ENCODE data around the gene CARF. TPM values are rescaled to one million over a fixed set of nuclear protein-coding genes. Genes with fewer than 3 reads are reported as not detected.

CARF gene
- total and polyA plus RNA-seq, 2 donors (not counting 1 experiment from before 2014, with no cell fraction given): 11.3 to 27.5 TPM

DNA sequence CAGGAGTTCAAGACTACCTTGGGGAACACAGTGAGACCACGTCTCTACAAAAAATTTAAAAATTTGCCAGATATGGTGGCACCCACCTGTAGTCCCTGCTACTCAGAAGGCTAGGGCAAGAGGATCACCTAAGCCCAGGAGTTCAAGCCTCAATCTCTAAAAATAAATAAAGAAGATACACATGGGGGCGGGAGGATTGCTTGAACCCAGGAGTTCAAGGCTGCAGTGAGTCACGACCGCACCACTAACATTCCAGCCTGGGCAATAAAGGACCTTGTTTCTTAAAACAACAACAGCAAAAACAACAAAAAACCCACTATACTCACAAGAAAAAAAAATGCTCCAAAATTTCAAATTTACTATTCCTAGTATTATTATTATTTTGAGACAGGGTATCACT, 30.5 kb upstream of the CARF start:
- Mint-ChIP-seq H3K4me3 (no peak overlapping the region), H3K4me1 (no peaks in the 10 kb centered on the region), H3K27ac (no peak overlapping the region), H3K9me3 (ENCODE audit: insufficient read depth) (no peaks in the 10 kb centered on the region), H3K27me3 (no peaks in the 10 kb centered on the region)
- no peaks in the 10 kb centered on the region for H3K79me2 ChIP-seq (ENCODE audit: control insufficient read depth, insufficient read depth, low read length)
- H3K4me3 ChIP-seq (ENCODE audit: control extremely low read depth in 1 of 5, extremely low read depth in 1 of 5, insufficient read depth in 1 of 5, low read depth in 2 of 5, low read length in 4 of 5): no peak overlapping the region
- TF ChIP-seq EZH2 (IDR thresholded peaks at IDR 0.05; ENCODE audit: borderline replicate concordance, insufficient read depth, low read depth, low read length, poor library complexity, severe bottlenecking): no peak
- TF ChIP-seq, protein P1, sequence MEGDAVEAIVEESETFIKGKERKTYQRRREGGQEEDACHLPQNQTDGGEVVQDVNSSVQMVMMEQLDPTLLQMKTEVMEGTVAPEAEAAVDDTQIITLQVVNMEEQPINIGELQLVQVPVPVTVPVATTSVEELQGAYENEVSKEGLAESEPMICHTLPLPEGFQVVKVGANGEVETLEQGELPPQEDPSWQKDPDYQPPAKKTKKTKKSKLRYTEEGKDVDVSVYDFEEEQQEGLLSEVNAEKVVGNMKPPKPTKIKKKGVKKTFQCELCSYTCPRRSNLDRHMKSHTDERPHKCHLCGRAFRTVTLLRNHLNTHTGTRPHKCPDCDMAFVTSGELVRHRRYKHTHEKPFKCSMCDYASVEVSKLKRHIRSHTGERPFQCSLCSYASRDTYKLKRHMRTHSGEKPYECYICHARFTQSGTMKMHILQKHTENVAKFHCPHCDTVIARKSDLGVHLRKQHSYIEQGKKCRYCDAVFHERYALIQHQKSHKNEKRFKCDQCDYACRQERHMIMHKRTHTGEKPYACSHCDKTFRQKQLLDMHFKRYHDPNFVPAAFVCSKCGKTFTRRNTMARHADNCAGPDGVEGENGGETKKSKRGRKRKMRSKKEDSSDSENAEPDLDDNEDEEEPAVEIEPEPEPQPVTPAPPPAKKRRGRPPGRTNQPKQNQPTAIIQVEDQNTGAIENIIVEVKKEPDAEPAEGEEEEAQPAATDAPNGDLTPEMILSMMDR (IDR thresholded peaks at IDR 0.05): no peak
- H4K20me1 ChIP-seq (ENCODE audit: control insufficient read depth, insufficient read depth, low read length, poor library complexity, severe bottlenecking): no peaks in the 10 kb centered on the region
- no peaks in the 10 kb centered on the region for H3K9me3 ChIP-seq (ENCODE audit: control extremely low read depth in 1 of 3, control insufficient read depth in 2 of 3, insufficient read depth in 1 of 3, low read length in 2 of 3)
- POLR2A ChIA-PET: no interaction called here
- H3K4me1 ChIP-seq (ENCODE audit: control insufficient read depth in 2 of 2, insufficient read depth in 2 of 2, low read length in 2 of 2): no peaks in the 10 kb centered on the region
- no peak overlapping the region for H3K27ac ChIP-seq (ENCODE audit: low read length in 2 of 2)
- no peaks in the 10 kb centered on the region for H3K27me3 ChIP-seq (replicated peaks in 1 of 4; ENCODE audit: control extremely low read depth in 1 of 4, control insufficient read depth in 3 of 4, insufficient read depth in 4 of 4, low read length in 3 of 4)
- WGBS (ENCODE audit: insufficient coverage): no CpG with 5 or more reads among the region's 4 CpGs
- no peak overlapping the region for H3K9ac ChIP-seq (ENCODE audit: low read length)
- intact Hi-C loops (cut with micrococcal nuclease): no loop called here
- H3K4me2 ChIP-seq (replicated peaks; ENCODE audit: low read depth, low read length, poor library complexity, severe bottlenecking): no peak overlapping the region
- no peak for DNase-seq
- no peak overlapping the region for H2AFZ ChIP-seq (ENCODE audit: insufficient read depth, low read depth, low read length, poor library complexity, severe bottlenecking)
- CTCF ChIA-PET: interaction anchor here (1.4 kb wide), 1 partner anchor 293 kb away, joined by 4 read pairs; no protein-coding TSS in a partner anchor
- ATAC-seq (ENCODE audit: low read depth): no peak
- peaks cover 3 to 13% of the 10 kb centered on the region in 2 experiments for H3K36me3 ChIP-seq (replicated peaks in 1 of 2; ENCODE audit: control extremely low read depth in 1 of 2, control insufficient read depth in 1 of 2, extremely low read depth in 1 of 2, insufficient read depth in 2 of 2, low read length in 1 of 2)

GRCh38 chr2:202883987-202884675, 27.9 kb upstream of the CARF start:
- Mint-ChIP-seq H3K4me1 (no peaks in the 10 kb centered on the region), H3K27ac (no peak overlapping the region), H3K27me3 (no peaks in the 10 kb centered on the region), H3K4me3 (no peak overlapping the region), H3K9me3 (ENCODE audit: insufficient read depth) (no peaks in the 10 kb centered on the region)
- Histone ChIP-seq H3K27ac (ENCODE audit: low read length in 2 of 2) (no peak overlapping the region), H2AFZ (ENCODE audit: insufficient read depth, low read depth, low read length, poor library complexity, severe bottlenecking) (no peak overlapping the region), H3K4me1 (ENCODE audit: control insufficient read depth in 2 of 2, insufficient read depth in 2 of 2, low read length in 2 of 2) (no peaks in the 10 kb centered on the region), H3K27me3 (replicated peaks in 1 of 4; ENCODE audit: control extremely low read depth in 1 of 4, control insufficient read depth in 3 of 4, insufficient read depth in 4 of 4, low read length in 3 of 4) (no peaks in the 10 kb centered on the region), H3K4me2 (replicated peaks; ENCODE audit: low read depth, low read length, poor library complexity, severe bottlenecking) (no peak overlapping the region), H3K9me3 (ENCODE audit: control extremely low read depth in 1 of 3, control insufficient read depth in 2 of 3, insufficient read depth in 1 of 3, low read length in 2 of 3) (peaks cover 0 to 4% (median 0%) of the 10 kb centered on the region in 3 donors), H3K4me3 (ENCODE audit: control extremely low read depth in 1 of 5, extremely low read depth in 1 of 5, insufficient read depth in 1 of 5, low read depth in 2 of 5, low read length in 4 of 5) (no peak overlapping the region), H3K79me2 (ENCODE audit: control insufficient read depth, insufficient read depth, low read length) (no peaks in the 10 kb centered on the region), H4K20me1 (ENCODE audit: control insufficient read depth, insufficient read depth, low read length, poor library complexity, severe bottlenecking) (no peaks in the 10 kb centered on the region), H3K36me3 (replicated peaks in 1 of 2; ENCODE audit: control extremely low read depth in 1 of 2, control insufficient read depth in 1 of 2, extremely low read depth in 1 of 2, insufficient read depth in 2 of 2, low read length in 1 of 2) (peaks cover 3 to 20% of the 10 kb centered on the region in 2 experiments), H3K9ac (ENCODE audit: low read length) (no peak overlapping the region)
- CTCF ChIA-PET: no interaction called here
- ATAC-seq (ENCODE audit: low read depth): no peak
- DNase-seq: no peak
- TF ChIP-seq, protein P1 (IDR thresholded peaks at IDR 0.05): no peak
- TF ChIP-seq EZH2 (IDR thresholded peaks at IDR 0.05; ENCODE audit: borderline replicate concordance, insufficient read depth, low read depth, low read length, poor library complexity, severe bottlenecking): no peak
- WGBS (ENCODE audit: insufficient coverage): no CpG with 5 or more reads among the region's 5 CpGs
- POLR2A ChIA-PET: no interaction called here
- intact Hi-C loops (cut with micrococcal nuclease): no loop called here
